Bone marrow (tissue), 2 donors: ENCODE data around the gene KRTAP24-1.

Experiments
- DNase-seq, 2 donors: peaks; one replicate each; lab custom pipeline; 2025; lab: John Stamatoyannopoulos, UW

The KRTAP24-1 gene, protein sequence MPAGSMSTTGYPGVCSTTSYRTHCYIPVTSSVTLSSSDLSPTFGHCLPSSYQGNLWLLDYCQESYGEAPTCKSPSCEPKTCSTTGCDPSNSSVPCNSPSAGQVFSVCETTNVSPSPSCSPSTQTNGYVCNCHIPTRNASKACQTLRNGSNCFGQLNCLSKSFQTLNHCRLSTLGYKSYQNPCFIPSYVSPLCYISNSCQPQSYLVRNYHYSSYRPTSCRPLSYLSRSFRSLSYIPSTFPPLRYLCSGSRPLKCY

DNA sequence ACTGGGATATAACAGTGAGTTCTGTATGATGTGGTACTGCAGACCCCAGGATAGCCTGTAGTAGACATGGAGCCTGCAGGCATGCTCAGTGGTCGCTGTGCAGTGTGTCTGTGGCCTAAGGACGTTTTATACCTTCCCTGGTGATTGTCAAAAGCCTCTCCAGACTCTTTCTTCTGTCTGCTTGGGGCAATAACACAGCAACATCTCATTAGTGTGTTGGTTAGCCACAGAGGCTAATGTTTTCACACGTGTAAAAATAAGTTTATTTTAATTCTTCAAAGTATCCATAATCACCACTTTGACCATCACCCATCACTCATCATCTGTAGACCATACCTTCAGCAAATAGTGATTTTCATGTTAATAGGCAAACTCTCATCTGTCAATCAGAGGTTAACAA, at the start of gene KRTAP24-1:
Gene KRTAP24-1, minus strand, starts transcription at position 101 of the 400 bp plus-strand sequence. Its CDS starts 18 bp downstream, at position 83.
- no peak for DNase-seq

DNA sequence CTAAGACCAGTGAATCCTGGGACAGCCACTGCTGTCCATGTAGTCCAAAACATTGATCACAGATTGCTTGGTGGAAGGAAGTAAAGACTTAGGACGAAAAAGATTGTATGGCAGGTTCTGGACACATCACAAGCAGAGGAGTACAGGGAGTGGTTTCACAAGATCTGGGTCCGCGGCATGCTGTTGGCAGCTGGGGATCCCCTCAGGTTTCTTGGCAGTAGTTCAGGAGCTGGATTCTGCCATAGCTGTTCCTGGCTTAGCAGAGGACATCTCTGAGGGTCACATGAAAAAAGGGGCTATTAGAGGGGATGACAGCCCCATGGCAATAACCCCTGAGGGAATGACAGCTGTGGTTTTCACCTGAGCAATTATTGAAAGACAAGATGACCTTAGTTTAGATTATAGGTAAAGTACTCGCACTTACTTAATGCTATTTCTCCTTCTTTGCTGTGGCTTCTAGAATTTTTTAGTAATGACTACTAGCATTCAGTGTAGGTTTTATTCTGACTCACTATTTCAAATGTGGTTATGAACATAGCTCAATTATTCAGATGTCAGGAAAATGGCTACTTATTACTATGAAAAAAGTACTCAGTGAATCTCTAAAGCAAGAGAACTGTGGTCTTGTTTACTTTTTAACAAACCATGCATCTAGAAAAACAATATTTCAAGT, 46.6 kb upstream of the KRTAP24-1 start:
- no peak for DNase-seq

DNA sequence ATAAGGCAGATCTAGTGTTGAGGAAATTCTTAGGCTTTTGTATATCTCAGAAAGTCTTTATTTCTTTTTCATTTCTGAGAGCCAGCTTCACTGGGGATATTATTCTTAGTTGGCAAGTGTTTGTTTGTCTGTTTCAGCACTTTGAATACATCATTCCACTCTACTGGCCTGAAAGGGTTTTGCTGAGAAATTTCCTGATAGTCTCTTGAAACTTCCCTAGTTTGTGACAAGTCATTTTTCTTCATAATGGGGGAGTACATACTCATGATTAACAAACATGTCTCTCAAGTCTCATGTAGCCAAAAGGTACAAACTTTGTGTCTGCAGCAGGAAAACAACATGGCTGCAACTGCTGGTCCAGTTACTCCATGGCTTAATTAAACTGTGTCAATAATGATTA, 43.6 kb upstream of the KRTAP24-1 start:
- no peak for DNase-seq

DNA sequence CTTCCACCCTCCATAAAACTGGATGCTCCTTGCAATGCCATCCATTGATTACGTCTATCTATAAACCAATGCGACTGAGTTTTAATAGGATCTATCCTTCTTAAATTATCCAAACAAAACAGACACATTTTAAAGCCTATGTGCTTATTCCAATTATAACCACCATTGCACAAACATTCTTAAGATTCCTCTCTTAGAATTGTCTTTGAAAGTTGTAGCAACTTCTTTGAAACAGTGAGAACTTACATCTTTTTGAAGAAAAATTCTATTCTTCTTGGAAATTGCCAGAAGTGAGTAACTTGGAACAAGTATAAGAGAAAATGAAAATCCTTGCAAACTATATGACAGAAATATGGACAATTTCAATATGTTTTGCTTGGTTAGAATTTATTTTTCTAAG, 37.5 kb upstream of the KRTAP24-1 start, which contains the start of gene KRTAP26-1:
Gene KRTAP26-1, minus strand, starts transcription at position 101 of the 400 bp plus-strand sequence. CDS start 280 bp downstream, outside the sequence.
- no peak for DNase-seq

DNA sequence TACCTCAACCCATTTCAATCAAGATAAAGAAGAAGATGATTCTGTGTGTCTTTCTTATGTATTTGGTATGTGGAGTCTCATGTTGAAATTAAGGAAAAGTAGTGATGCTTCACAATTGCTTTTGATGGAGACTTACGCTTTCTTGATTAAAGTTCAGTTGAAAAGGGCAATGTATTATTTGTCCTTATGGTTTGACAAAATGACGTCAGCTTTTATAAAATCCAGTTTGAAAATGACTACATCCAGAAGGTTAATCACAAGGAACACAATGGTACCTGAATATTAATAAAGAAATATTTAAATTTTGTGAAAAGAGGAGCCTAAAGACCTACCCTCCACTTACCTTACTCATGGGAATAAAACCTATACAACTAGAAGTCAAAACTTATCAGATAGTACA, 33.0 kb upstream of the KRTAP24-1 start:
- DNase-seq: no peak

DNA sequence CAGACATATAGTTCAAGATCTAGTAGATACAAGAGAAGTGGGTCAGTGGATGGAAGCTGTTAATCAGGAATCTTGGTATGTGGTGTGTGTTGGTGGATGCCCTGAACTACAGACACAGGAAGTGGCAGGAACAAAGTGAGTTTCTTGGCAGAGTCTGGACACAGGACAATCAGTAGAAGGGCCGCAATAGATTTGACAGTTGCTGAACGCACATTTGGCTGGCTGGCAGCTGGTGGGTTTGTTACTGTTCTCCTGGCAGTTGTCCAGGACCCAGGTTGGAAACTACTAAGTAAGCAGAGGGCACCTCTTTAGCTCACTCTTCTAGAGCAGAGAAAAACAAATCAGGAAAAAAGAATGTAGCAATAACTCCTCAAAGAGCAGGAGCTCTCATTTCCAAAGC, 24.1 kb upstream of the KRTAP24-1 start:
- no peak for DNase-seq

DNA sequence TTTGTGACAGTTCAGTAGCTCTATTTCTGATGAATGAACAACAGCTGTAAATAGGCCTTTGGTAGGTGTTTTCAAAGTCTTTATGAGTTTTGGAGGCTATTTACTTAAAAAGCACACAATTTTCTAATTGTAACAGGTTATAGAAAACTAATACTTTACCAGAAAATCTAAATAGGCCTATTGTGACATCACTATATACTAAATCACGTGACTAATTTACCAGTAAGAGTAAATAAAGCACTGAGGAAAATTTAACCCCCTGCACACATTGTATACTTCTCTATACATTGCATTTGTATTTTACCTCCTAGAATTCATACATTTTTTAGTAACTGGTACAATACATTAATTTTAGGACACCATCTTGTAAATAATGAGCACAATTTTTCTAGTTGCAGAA, 22.4 kb upstream of the KRTAP24-1 start:
- DNase-seq: no peak

DNA sequence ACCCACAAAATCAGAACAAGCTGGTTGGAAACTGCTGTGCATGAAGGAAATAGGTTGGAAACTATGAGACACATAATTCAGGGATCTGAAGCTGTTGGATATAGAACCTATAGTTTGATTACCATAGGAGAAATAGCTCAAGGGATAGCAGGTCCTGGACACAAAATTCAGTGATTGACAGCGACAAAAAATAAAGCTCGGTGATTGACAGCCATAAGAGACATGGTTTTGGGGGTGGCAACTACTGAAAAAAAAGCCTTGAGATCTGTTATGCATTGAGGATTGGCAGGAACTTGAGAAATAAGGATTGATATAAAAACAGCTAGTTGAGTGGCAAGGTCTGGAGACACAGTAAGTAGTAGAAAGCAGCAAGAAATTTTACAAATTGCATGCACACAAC, 6.5 kb upstream of the KRTAP24-1 start, which contains the start of gene KRTAP25-1:
Gene KRTAP25-1, minus strand, starts transcription at position 300 of the 400 bp plus-strand sequence. Its CDS starts 24 bp downstream, at position 276.
- DNase-seq: no peak

DNA sequence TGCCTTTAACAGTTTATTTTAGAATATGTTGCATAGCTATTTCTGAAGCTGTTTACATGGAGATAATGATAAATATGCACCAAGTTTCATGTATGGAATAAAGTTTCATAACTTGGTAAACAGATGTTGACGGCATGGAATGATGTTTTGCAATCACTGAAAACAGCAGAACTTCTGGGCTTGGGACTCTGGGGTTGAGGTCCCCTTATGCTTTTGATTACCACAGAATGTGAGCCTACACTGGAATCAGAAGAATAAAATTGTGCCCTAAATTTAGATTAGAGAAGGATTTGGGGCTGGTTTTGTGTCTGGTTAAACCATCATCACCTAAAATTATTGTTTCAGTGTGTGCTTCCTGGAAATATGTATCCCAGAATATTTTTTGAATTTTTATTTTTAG, 11.1 kb downstream of the KRTAP24-1 start:
- no peak for DNase-seq

DNA sequence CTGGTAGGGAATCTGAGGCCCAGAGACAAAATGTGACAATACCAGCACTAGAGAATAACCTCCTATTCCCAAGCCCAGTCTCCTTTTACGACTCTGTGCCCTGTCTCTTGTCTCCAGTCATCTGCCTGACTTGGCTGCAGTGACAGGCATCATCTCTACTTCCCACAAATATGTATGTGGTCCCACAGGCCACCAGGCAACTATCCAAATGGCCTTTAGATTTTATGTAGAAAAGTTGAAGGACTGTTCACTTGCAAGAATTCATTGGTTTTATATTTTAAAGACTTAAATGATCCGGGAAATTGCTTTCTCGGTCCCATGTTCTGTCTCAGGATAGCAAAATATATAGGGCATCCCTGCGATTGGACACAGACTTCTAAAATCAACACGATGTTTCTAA, 11.6 kb downstream of the KRTAP24-1 start:
- no peak for DNase-seq

DNA sequence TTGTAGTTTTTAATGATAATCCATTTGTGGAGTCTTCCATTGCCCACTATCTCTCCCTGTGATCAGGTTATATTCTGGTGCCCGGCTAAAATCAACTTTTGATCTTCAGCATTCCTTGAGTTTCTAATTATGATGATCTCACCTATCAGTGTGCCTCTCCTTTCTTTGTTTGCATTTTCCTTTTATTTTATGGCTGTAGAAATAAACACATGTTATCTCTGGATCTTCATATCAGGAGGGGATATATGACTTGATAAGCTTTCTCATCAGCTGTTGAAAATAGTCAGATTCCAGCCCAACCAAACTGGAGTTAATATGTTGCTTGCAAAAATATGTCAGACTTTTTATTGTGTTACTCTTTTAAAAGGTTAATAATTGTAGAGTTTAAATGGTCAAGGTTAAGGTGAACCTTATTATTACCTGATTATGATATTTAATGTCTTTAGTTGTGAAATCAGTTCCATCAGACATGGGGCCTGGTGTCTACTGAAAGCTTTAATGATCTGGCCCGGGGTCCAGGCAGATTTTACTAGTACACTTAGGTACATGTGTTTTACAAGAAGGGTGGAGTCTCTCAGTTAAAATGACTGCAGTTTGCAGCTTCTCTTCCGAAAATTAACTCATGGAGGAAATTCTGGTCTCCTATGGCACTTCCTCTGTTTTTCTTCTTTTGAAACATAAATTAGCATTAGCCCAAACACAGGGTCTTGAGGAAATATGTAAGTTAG, 12.8 kb downstream of the KRTAP24-1 start:
- no peak for DNase-seq

DNA sequence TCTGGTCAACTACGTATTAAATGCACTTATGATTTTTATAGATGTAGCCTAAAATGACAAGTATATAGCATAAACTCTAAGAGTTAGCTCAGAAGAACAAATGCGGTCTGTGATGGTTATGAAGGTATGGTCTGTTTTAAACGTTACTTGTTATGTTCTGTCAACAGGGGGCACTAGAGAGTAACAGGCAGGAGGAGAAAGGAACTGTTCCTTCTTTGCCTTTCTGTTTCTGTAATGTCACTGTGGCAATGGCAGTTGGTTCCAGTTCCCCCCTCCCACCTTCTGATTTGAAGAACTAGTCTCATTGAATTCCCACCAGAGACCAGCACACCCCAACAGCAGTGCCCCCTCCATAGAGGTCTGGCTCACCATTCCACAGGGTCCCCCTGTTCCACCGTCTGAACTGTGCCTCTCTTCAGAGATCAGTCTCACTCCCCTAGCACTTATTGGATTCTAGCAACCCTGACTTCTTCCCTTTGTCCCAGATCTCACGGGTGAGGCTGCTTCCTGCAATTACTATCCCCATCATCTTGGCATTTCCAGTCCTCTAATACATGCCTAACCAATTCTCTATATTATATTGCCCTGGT, 14.0 kb downstream of the KRTAP24-1 start:
- DNase-seq: no peak

DNA sequence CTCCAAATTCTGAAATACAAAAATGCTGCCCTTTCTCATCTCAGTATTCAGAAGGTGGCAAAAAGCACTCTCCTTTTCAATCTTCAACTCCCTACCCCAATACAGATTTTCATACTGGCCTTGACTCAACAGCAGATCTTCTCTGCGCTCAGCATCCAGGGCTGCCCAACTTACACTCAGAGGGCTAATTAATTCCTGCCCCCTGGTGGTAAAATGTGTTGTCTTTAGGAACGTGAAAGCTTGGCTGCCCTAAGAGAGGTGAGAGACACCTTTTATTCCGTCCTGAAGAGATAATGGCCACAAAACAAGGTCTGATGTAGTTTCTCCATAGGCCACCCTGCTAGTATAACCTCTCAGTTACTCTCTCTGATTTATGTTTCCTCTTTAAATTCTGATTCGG, 25.0 kb downstream of the KRTAP24-1 start:
- no peak for DNase-seq

DNA sequence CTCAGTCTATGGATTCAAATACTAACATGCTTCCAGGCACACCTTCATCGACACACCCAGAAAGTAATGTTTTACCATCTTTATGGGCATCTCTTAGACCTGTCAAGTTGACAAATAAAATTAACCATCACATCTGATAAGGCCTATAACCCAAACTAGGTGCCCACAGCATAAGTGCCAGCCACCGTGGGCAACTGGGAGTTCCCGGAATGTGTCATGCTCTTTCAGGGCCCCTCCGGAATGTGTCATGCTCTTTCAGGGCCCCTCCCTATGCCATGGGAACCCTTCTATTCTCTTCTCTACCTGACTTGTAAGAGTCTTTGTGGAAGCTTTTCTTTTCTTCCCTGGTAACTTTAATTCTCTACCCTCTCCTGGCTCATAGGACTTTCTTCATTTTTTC, 26.6 kb downstream of the KRTAP24-1 start:
- no peak for DNase-seq

DNA sequence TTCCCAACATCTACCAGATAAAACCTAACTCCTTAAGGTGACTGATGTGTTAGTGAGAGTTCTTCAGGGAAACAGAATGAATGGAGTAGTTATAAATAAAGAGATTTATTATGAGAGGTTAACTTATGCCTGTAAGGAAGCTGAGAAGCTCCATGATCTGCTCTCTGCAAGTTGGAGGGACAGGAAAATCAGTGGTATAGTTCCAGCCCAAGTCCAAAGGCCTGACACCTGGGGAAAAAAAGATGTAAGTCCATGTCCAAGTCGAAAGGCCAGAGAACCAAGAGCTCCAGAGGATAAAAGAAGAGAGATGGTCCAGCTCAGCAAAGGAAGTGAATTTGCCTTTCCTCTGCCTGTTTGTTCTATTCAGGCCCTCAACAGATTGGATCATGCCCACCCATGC, 27.1 kb downstream of the KRTAP24-1 start:
- no peak for DNase-seq

DNA sequence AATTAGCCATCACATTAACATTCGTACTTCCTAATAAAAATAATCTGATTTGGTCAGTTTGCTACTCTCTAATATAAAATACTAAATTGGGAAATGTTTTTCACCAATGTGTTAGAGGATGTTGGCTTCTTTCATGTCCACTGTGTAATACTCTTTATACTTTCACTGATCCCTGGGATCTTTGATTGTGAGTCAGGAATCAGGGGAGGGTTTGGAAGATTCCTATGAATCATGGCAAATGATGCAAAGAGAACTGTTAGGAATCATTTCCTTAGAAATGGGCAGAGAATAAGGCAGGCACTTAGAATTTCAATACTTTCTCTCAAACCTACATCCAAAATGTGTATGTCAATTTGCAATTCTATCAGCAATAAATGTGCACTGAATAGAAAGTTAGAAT, 31.0 kb downstream of the KRTAP24-1 start:
- DNase-seq: no peak

DNA sequence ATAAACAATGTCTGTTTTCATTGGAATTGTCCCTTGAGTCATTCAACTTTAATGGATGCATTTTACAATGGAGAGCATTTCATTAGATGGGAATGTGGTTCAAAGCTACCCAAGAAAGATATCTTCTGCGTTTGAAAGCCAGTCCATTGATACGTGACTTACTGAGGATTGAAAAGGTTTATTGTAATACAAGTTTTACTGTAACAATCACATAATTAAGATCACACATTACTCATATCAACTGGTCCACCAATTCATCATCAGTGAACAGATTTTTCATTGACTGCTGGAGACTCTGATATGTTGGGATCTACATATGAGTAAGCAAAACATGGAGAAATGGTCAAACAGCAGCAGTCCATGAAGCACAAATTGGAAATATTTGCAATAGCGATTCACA, 32.8 kb downstream of the KRTAP24-1 start:
- no peak for DNase-seq

DNA sequence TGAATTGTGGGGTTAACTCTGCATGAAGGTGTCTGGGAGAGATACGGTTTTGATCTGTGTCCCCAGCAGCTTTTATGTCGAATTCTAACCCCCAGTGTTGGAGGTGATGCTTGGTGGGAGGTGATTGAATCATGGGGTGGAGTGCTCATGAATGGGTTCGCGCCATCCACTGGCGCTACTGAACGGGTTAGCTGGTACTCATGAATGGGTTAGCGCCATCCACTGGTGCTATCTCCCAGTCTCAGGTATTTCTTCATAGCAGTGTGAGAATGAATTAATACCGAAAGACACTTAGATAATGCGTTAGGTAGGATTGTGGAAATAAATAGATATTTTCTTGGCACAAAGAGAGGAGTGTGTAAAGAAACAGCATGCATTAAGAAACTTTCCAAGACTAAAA, 33.9 kb downstream of the KRTAP24-1 start:
- DNase-seq: no peak

DNA sequence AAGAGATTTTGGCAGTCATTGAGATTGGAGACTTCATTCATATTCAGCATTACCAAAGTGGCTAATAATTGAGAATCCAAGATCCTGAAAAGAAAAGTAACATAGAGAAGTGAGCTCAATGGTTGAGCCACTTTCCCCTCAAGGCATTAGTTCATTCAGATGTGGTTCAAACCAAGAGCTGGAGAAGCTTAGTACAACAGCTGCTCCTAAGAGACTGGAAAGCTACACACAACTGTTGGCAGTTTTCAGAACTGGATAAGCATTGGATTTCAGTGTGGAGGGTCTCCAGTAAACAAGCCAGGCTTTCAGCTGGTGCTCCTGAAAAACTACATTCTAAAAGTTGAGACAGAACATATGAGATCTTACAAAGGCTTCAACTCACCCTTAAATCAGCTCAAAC, 37.7 kb downstream of the KRTAP24-1 start:
- no peak for DNase-seq

DNA sequence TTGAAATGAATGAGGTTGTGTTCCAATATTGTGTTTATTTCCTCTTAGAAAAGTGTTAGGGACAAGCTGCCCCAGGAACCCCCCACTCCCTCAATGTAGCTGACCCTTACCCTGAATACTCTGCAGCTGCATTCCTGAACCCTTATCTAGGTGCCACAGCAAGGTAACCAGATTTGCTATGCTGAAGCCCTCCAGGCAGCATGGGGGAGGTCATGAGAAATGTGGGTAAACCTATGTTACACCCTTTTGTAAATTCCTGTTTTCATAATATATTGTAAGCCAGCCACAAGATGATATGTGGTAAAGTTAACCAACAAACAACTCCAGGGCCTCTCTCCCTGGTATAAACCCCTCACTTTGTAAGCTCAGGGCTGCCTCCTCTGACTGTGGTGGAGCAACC, 39.1 kb downstream of the KRTAP24-1 start:
- DNase-seq: no peak

DNA sequence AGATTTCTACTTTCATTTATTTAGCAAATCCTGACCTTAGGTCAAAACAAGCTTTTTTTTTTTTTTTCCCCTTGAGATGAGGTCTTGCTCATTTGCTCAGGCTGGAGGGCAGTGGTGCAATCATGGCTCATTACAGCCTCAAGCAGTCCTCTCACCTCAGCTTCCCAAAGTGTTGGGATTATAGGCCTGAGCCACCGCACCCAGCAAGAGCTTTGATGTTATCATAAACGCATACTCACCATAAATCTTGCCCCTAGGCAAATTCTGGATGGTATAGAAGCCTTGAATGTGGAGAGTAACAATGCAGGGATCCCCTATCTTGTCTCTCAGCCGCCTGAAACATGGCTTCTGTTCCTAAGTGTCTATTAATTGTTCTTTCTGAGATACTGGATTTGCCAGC, 42.1 kb downstream of the KRTAP24-1 start:
- DNase-seq: no peak

DNA sequence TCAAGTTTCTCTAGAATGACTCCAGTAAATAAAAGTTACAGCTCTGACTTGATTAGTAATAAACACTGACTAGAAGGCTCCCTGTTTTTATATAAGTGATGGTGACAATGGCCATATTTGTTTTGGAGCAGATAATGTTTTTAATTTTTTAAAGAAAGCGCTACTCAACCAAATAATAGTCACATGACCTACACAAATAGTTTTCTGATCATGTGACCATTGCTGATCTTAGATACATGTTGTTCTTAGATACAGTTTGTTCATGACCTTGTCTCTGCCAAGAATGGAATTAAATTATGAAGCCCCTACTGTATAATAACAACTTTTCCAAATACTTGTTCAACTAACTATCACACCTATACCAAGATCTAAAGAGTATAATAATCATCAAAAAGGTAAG, 44.6 kb downstream of the KRTAP24-1 start:
- no peak for DNase-seq

DNA sequence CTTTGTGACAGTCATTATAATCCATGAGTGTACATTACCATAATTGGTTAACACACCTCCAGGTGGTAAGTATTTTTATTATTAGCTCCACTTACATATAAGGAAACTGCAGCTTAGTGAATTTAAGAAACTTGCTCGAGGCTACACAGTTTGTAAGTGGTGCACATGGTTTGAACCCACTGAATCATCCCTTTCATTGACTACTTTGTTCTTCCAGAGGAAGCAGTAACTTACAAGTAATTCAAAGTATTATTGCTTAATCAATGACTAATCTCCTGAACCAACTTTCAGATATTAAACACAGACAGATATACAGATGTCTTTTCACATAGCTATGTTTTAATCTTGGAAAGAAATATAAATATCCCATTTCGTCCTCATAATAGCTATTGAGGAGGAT, 48.1 kb downstream of the KRTAP24-1 start:
- DNase-seq: no peak
